Activated naive CD8-positive, alpha-beta T cell treated with anti-CD3 and anti-CD28 coated beads, Interleukin-2, amount 10 ng/mL, durations not matched to agents 7 days and 5 days (primary cell): ENCODE measurements around the gene PPME1. TPM values are rescaled to one million over a fixed set of nuclear protein-coding genes. Genes with fewer than 3 reads are reported as not detected.
A peak's percentile ranks its signal among the peaks of the same experiment; 100 is the strongest.

Experiments used
- ATAC-seq: fragments of 150-1000 bp; cut with Tn5 transposase; one replicate; pipeline ENCODE4 v1.10.0; 2021; ENCODE audit warnings: low read depth, moderate library complexity
- POLR2A ChIA-PET: fragments of 350-600 bp; sonication (Branson Sonifier 250); formaldehyde crosslinking; loops from one replicate; lab custom pipeline; 2021; ENCODE audit warnings: antibody characterized with exemption; lab: Charles Lee
- DNase-seq: peaks from one replicate; pipeline ENCODE4 v3.0.0; 2021
- H3K27ac Mint-ChIP-seq: one replicate; pipeline ENCODE4 v1.8.0; 2022; ENCODE audit warnings: mild to moderate bottlenecking, mixed read lengths
- H3K27me3 Mint-ChIP-seq: one replicate; pipeline ENCODE4 v1.8.0; 2022; ENCODE audit warnings: mild to moderate bottlenecking, moderate library complexity, mixed read lengths
- H3K36me3 Mint-ChIP-seq: one replicate; pipeline ENCODE4 v1.8.0; 2021; ENCODE audit warnings: mild to moderate bottlenecking, mixed read lengths
- H3K4me1 Mint-ChIP-seq: one replicate; pipeline ENCODE4 v1.8.0; 2021; ENCODE audit warnings: mixed read lengths
- H3K4me3 Mint-ChIP-seq: one replicate; pipeline ENCODE4 v1.8.0; 2022; ENCODE audit warnings: mild to moderate bottlenecking, moderate library complexity, mixed read lengths
- H3K9me3 Mint-ChIP-seq: one replicate; pipeline ENCODE4 v1.8.0; 2021; ENCODE audit warnings: mixed read lengths
- total RNA-seq, 2 experiments: library from RNA; stranded (reverse); gene quantifications; one replicate each; pipeline ENCODE4 v1.2.3, GENCODE V29; 2021

Gene PPME1
- total RNA-seq, 2 experiments from 2014 or later: 29.2 to 29.7 TPM

DNA sequence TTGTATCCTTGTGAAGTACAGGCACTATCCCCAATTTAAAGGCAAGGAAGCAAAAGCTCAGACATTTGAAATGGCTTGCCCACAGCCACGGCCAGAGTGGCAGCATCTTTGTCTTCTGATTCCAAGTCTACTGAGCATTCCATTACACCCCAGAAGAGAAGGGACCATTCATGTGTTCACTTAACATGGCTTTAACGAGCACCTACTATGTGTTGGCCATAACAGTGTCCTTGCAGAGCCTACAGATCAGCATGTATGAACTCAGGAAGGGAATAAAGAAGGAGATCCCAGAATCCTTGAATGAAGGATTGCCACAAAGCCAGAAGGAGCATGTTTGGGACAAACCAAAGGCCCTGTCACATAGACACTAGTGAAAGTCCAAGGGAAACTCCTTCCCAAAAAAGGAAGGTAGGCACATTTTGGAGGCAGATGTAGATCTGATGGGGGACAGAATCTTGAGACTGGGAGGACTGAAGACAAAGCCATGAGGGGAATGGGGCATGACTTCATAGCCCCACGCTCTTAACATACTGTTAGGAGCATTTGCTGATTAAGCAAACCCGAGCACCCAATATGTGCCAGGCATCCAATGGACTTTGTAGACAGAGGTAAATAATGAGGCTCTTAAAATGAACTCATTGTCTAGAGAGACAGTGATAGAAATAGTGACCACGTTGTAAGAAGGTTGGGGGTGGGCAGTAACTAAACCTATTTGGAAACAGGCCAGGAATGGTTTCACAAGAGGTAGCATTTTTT, 85.5 kb downstream of the PPME1 start:
- Mint-ChIP-seq H3K27me3 (peaks cover 3% of the 10 kb centered on the region), H3K4me1 (peaks cover 4% of the 10 kb centered on the region), H3K27ac (no peak overlapping the region), H3K36me3 (peaks cover 3% of the 10 kb centered on the region), H3K4me3 (no peak overlapping the region), H3K9me3 (no peaks in the 10 kb centered on the region)
- POLR2A ChIA-PET: interaction anchor here (1.1 kb wide), 1 partner anchor 193 kb away, joined by 4 read pairs; no protein-coding TSS in a partner anchor
- no peak for ATAC-seq
- no peak for DNase-seq

- Mint-ChIP-seq H3K9me3 (no peaks in the 10 kb centered on the region), H3K4me3 (no peak overlapping the region), H3K27ac (no peak overlapping the region), H3K27me3 (peaks cover 6% of the 10 kb centered on the region), H3K36me3 (peaks cover 3% of the 10 kb centered on the region), H3K4me1 (peaks cover 4% of the 10 kb centered on the region)
- no peak for ATAC-seq
- POLR2A ChIA-PET: no interaction called here
- no peak for DNase-seq
These were observed 87.0 kb downstream of the PPME1 start for GRCh38 chr11:74257959-74258553.

GRCh38 chr11:74262725-74263124, 91.6 kb downstream of the PPME1 start:
- H3K4me3 Mint-ChIP-seq: no peak overlapping the region
- POLR2A ChIA-PET: no interaction called here
- no peak for ATAC-seq
- no peak for DNase-seq
- H3K9me3 Mint-ChIP-seq: no peaks in the 10 kb centered on the region
- no peaks in the 10 kb centered on the region for H3K36me3 Mint-ChIP-seq
- H3K4me1 Mint-ChIP-seq: no peaks in the 10 kb centered on the region
- H3K27ac Mint-ChIP-seq: no peak overlapping the region
- H3K27me3 Mint-ChIP-seq: peaks cover 10% of the 10 kb centered on the region

DNA sequence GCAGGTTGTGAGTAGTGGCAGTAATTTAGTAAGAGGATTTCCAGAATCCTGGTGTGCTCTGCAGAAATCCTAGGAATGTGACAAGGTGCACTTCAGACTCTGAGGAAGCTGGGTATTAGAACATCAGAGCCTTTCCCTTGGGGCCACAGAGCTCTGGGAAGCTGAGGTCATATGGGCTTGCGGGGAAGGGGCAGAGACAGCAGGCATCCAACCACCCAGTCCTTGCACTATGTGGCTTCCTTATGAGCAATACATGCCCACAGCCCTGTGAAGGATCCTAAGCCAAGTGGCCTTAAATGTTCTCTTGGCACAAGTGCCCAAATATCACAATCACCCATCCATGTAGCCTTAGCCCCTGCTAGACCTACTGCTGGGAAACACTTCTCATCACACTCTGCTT, 94.2 kb downstream of the PPME1 start:
- peaks cover 14% of the 10 kb centered on the region for H3K27me3 Mint-ChIP-seq
- no peaks in the 10 kb centered on the region for H3K36me3 Mint-ChIP-seq
- POLR2A ChIA-PET: no interaction called here
- no peak for DNase-seq
- H3K9me3 Mint-ChIP-seq: no peaks in the 10 kb centered on the region
- no peak overlapping the region for H3K4me3 Mint-ChIP-seq
- no peak overlapping the region for H3K27ac Mint-ChIP-seq
- peaks cover 12% of the 10 kb centered on the region for H3K4me1 Mint-ChIP-seq
- no peak for ATAC-seq

DNA sequence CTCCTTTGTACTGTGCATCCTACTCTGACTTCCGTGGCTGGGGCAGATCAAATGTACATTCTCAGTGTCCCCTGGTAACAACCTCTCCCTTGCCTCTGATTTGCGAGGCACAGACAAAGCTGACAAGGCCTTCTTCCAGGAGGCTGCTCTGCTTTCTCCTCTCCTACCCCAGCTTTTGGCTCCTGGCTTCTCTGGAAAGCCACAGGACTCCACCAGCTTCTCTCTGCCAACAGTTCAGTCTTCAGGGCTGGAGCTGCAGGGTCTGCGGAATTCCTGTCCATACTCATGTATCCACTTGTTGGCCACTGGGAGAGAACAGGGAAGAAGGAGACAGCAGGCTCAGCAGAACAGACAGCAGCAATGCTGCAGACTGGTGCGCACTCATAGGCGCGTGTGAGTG, 95.9 kb downstream of the PPME1 start:
- peaks cover 12% of the 10 kb centered on the region for H3K4me1 Mint-ChIP-seq
- DNase-seq: no peak
- POLR2A ChIA-PET: no interaction called here
- H3K4me3 Mint-ChIP-seq: no peak overlapping the region
- no peaks in the 10 kb centered on the region for H3K9me3 Mint-ChIP-seq
- ATAC-seq: no peak
- H3K27ac Mint-ChIP-seq: no peak overlapping the region
- H3K27me3 Mint-ChIP-seq: peaks cover 10% of the 10 kb centered on the region
- no peaks in the 10 kb centered on the region for H3K36me3 Mint-ChIP-seq

DNA sequence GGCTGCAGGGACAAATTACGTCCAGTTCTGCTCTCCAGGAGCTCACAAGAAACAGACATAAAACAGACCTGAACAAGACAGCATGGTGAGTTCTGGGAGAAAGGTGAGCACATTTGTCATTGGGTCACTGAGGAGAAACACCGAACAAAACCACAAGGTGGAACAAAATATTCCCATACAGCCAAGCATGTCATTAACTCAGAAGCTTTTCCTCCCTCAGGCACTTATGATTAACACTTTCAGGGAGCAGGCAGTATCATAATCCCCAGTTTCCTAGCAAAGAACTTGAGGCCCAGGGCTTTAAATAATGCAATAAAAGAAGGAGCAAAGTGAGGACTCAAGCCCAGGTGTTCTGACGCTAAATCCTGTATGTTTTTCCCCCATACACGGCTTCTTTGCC, 97.4 kb downstream of the PPME1 start:
- DNase-seq: no peak
- Mint-ChIP-seq H3K36me3 (no peaks in the 10 kb centered on the region), H3K27ac (no peak overlapping the region), H3K4me3 (no peak overlapping the region), H3K27me3 (peaks cover 13% of the 10 kb centered on the region), H3K9me3 (no peaks in the 10 kb centered on the region), H3K4me1 (peaks cover 12% of the 10 kb centered on the region)
- POLR2A ChIA-PET: no interaction called here
- no peak for ATAC-seq

DNA sequence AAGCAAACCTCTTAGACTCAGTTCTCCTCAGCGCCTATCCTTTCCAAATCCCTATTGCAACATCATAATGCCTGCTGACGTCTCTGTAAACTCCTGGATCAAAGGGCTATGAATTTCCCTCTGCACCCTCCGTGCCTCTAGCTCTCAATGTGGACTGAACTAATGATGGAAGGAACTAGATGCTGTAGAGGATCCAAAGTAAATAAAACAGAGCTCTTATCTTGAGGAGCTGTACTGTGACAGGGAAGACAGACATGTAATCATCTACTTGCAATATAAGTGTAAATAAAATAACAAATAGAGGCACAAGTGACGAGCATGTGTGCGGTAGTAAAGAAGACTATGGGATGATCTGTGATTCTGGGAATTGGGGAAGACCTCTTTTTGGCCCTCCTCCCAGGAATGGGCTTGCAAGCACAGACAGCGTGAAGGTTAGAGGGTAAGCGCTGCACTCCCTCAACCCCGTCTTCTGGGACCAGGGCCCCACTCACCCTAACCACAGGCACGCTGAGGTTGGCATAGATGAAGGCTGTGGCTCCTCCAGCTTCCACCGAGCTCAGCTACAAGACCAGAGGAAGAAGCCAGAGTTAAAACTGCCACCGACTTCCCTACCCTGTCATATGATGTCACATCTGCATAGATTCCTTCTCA, 98.2 kb downstream of the PPME1 start:
- no peak overlapping the region for H3K27ac Mint-ChIP-seq

DNA sequence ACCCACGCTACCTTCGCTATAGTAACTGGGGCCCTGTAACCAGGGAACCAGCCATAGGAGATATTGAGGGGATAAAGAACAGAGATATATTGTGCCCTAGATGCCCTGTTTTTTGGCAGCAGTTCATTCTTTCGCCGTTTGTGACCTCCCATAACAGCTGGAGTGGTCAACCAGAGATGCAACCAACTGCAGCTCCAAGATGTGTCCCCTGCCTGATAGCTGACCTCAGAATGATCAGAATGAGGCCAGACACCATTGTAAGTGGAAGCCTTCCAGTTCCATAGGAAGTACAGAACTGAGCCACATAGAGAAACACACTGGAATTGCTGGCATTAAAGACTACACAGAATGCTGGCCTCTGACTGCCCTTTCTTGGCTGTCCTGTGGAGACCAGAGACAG, 101.2 kb downstream of the PPME1 start:
- ATAC-seq (no peak), DNase-seq (no peak)
- Mint-ChIP-seq H3K4me3 (no peak overlapping the region), H3K27me3 (peaks cover 33% of the 10 kb centered on the region), H3K36me3 (no peaks in the 10 kb centered on the region), H3K9me3 (no peaks in the 10 kb centered on the region), H3K27ac (no peak overlapping the region), H3K4me1 (peaks cover 12% of the 10 kb centered on the region)
- POLR2A ChIA-PET: no interaction called here

More for the DNA sequence above, 98.2 kb downstream of the PPME1 start:
- no peak for DNase-seq
- Mint-ChIP-seq H3K4me1 (peaks cover 12% of the 10 kb centered on the region), H3K4me3 (no peak overlapping the region), H3K27me3 (peaks cover 14% of the 10 kb centered on the region), H3K9me3 (no peaks in the 10 kb centered on the region), H3K36me3 (no peaks in the 10 kb centered on the region)
- peak; percentile 83 for ATAC-seq
- POLR2A ChIA-PET: no interaction called here

DNA sequence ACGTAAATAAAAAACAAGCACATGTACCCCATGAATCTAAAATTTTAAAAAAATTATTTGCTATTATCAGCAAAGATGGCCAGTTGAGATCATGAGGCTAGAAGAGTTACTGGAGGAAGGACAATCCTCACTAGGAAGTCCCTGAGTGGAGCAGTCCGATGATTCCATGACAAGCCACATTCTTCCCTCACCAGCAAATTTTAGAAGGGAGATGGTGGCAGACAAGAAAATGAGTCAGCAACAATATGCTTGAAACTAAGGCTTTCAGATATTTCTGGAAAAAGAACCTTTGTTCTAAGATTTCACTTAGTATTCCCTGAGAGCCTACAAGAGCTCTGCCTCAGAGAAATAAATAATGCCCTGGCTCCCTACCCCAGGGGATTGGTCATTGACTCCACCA, 105.5 kb downstream of the PPME1 start:
- H3K4me3 Mint-ChIP-seq: no peak overlapping the region
- H3K36me3 Mint-ChIP-seq: no peaks in the 10 kb centered on the region
- POLR2A ChIA-PET: no interaction called here
- peaks cover 28% of the 10 kb centered on the region for H3K27me3 Mint-ChIP-seq
- ATAC-seq: no peak
- H3K4me1 Mint-ChIP-seq: no peaks in the 10 kb centered on the region
- H3K9me3 Mint-ChIP-seq: no peaks in the 10 kb centered on the region
- no peak overlapping the region for H3K27ac Mint-ChIP-seq
- DNase-seq: no peak

GRCh38 chr11:74278103-74278502, 107.0 kb downstream of the PPME1 start:
- Mint-ChIP-seq H3K27me3 (peaks cover 26% of the 10 kb centered on the region), H3K9me3 (no peaks in the 10 kb centered on the region), H3K36me3 (no peaks in the 10 kb centered on the region), H3K4me1 (no peaks in the 10 kb centered on the region), H3K27ac (no peak overlapping the region), H3K4me3 (no peak overlapping the region)
- ATAC-seq: no peak
- DNase-seq: no peak
- POLR2A ChIA-PET: no interaction called here

- no peaks in the 10 kb centered on the region for H3K36me3 Mint-ChIP-seq
- no peak overlapping the region for H3K27ac Mint-ChIP-seq
- H3K4me3 Mint-ChIP-seq: no peak overlapping the region
- POLR2A ChIA-PET: no interaction called here
- no peak for ATAC-seq
- H3K27me3 Mint-ChIP-seq: peaks cover 22% of the 10 kb centered on the region
- no peaks in the 10 kb centered on the region for H3K4me1 Mint-ChIP-seq
- no peak for DNase-seq
- no peaks in the 10 kb centered on the region for H3K9me3 Mint-ChIP-seq
These were observed 107.7 kb downstream of the PPME1 start for GRCh38 chr11:74278721-74279161.

DNA sequence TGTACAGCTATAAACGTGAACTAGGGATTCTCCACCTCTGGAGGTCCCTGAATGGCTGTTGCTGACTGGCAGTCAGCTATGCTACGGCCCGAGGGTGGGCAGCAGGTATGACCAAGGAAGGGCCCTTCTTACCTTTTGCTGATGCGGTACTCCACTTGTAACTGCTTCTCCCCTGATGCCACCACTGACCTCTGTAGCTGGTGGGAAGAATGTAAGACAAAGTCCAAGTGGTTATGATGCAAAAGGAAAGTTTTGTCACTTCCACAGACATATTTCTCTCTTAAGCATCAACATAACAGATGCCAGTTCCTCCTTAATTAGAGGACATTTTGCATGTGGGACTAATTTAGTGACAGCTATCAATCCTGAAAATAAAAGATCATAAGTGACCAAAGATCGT, 108.2 kb downstream of the PPME1 start:
- no peaks in the 10 kb centered on the region for H3K36me3 Mint-ChIP-seq
- H3K4me3 Mint-ChIP-seq: no peak overlapping the region
- no peak overlapping the region for H3K27ac Mint-ChIP-seq
- H3K4me1 Mint-ChIP-seq: no peaks in the 10 kb centered on the region
- POLR2A ChIA-PET: no interaction called here
- ATAC-seq (no peak), DNase-seq (no peak)
- no peaks in the 10 kb centered on the region for H3K9me3 Mint-ChIP-seq
- H3K27me3 Mint-ChIP-seq: peaks cover 21% of the 10 kb centered on the region

- Mint-ChIP-seq H3K4me1 (no peaks in the 10 kb centered on the region), H3K27ac (no peak overlapping the region), H3K4me3 (no peak overlapping the region), H3K36me3 (no peaks in the 10 kb centered on the region), H3K9me3 (no peaks in the 10 kb centered on the region), H3K27me3 (peaks cover 10% of the 10 kb centered on the region)
- ATAC-seq (no peak), DNase-seq (no peak)
- POLR2A ChIA-PET: no interaction called here
These were observed 109.4 kb downstream of the PPME1 start for GRCh38 chr11:74280494-74280893.

GRCh38 chr11:74282421-74282820, 111.3 kb downstream of the PPME1 start:
- H3K27me3 Mint-ChIP-seq: peaks cover under 1% of the 10 kb centered on the region
- H3K4me3 Mint-ChIP-seq: no peak overlapping the region
- no peak for DNase-seq
- no peaks in the 10 kb centered on the region for H3K36me3 Mint-ChIP-seq
- H3K27ac Mint-ChIP-seq: no peak overlapping the region
- H3K9me3 Mint-ChIP-seq: no peaks in the 10 kb centered on the region
- no peaks in the 10 kb centered on the region for H3K4me1 Mint-ChIP-seq
- POLR2A ChIA-PET: no interaction called here
- peak; percentile 39 for ATAC-seq
